Breast epithelium (tissue), 4 donors: Measurements from ENCODE around the gene SPOPL. TPM values are rescaled to one million over a fixed set of nuclear protein-coding genes. Genes with fewer than 3 reads are reported as not detected.
A peak's percentile ranks its signal among the peaks of the same experiment; 100 is the strongest.

Experiments used
- DNase-seq, 2 donors: peaks; one replicate each; pipeline ENCODE4 v3.0.0-alpha.2; 2019; ENCODE audit warnings: low spot score in 2 of 2
- H3K27ac ChIP-seq, 2 donors: fragments of 200-600 bp; sonication (generic) in 1 of 2; one replicate each; pipeline ENCODE4 v1.5.1; 2016 to 2019; ENCODE audit warnings: mild to moderate bottlenecking in 1 of 2
- H3K27me3 ChIP-seq, 2 donors: fragments of 200-600 bp; sonication (generic) in 1 of 2; one replicate each; pipeline versions ENCODE4 v1.5.1 to v1.6.0; 2017 to 2019; ENCODE audit warnings: control low read depth in 1 of 2, mild to moderate bottlenecking in 1 of 2
- H3K36me3 ChIP-seq: fragments of 200-600 bp; one replicate; pipeline ENCODE4 v1.5.1; 2019
- H3K4me1 ChIP-seq, 2 donors: fragments of 200-600 bp; sonication (generic); one replicate each; pipeline ENCODE4 v1.5.1; 2016 to 2019; ENCODE audit warnings: control low read depth in 1 of 2
- H3K4me3 ChIP-seq, 3 donors: fragments of 200-600 bp; sonication (generic); 1 replicate in 2 of 3; 2 replicates in 1 of 3; pipeline ENCODE4 v1.5.1; 2016 to 2019; ENCODE audit warnings: mild to moderate bottlenecking in 3 of 3, moderate library complexity in 2 of 3
- H3K9me3 ChIP-seq, 2 donors: fragments of 200-600 bp; sonication (generic) in 1 of 2; one replicate each; pipeline ENCODE4 v1.5.1; 2016 to 2019; ENCODE audit warnings: control low read depth in 1 of 2
- CTCF ChIP-seq, 3 donors: fragments of 450-650 bp; IDR thresholded peaks; one replicate each; pipeline ENCODE4 v1.5.1; 2016 to 2017; ENCODE audit warnings: antibody characterized with exemption in 3 of 3, mild to moderate bottlenecking in 3 of 3, moderate library complexity in 3 of 3
- POLR2A ChIP-seq: fragments of 450-650 bp; IDR thresholded peaks from one replicate; pipeline ENCODE4 v1.6.1; 2016; ENCODE audit warnings: antibody characterized with exemption, mild to moderate bottlenecking, moderate library complexity
- POLR2AphosphoS5 ChIP-seq, 3 donors: sonication (generic); formaldehyde crosslinking; IDR thresholded peaks; one replicate each; pipeline ENCODE4 v1.6.1; 2017; ENCODE audit warnings: antibody characterized with exemption in 3 of 3
- intact Hi-C: fragments of 100-400 bp; cut with DNase I; formaldehyde crosslinking; loops from one replicate; pipeline ENCODE4 v1.15.1; 2023; ENCODE audit warnings: low total_unique reads
- total RNA-seq, 3 donors: library from RNA; depleted of rRNA; stranded (reverse); fragments of >200 nt; gene quantifications; one replicate each; pipeline ENCODE4 v1.1.0, GENCODE V29; 2016

The SPOPL gene
- total RNA-seq, 3 donors from 2014 or later = 25.3 to 71.4 (median 49.2) TPM

- Histone ChIP-seq H3K27me3 (no peaks in the 10 kb centered on the region), H3K4me1 (no peaks in the 10 kb centered on the region), H3K4me3 (no peak overlapping the region), H3K27ac (no peak overlapping the region), H3K36me3 (no peaks in the 10 kb centered on the region), H3K9me3 (no peaks in the 10 kb centered on the region)
- TF ChIP-seq POLR2A (no peak), CTCF (IDR thresholded peaks at IDR 0.05) (no peak), POLR2AphosphoS5 (IDR thresholded peaks at IDR 0.05) (no peak)
- intact Hi-C loops = no loop called here
- no peak for DNase-seq
These were observed 15.0 kb upstream of the SPOPL start for GRCh38 chr2:138486363-138487198.

- H3K4me1 ChIP-seq = no peaks in the 10 kb centered on the region
- intact Hi-C loops = no loop called here
- no peaks in the 10 kb centered on the region for H3K27me3 ChIP-seq
- DNase-seq = no peak
- H3K4me3 ChIP-seq = no peak overlapping the region
- no peaks in the 10 kb centered on the region for H3K9me3 ChIP-seq
- H3K36me3 ChIP-seq = no peaks in the 10 kb centered on the region
- TF ChIP-seq CTCF (IDR thresholded peaks at IDR 0.05) = no peak
- TF ChIP-seq POLR2A = no peak
- TF ChIP-seq POLR2AphosphoS5 (IDR thresholded peaks at IDR 0.05) = no peak
- H3K27ac ChIP-seq = peak overlapping the region in 1 of 2 donors; percentile 42
These were observed 10.7 kb upstream of the SPOPL start for GRCh38 chr2:138490673-138491494.

GRCh38 chr2:138491495-138491862, 10.1 kb upstream of the SPOPL start:
- no peak for DNase-seq
- H3K4me3 ChIP-seq = no peak overlapping the region
- intact Hi-C loops = no loop called here
- H3K9me3 ChIP-seq = no peaks in the 10 kb centered on the region
- no peaks in the 10 kb centered on the region for H3K36me3 ChIP-seq
- TF ChIP-seq CTCF (IDR thresholded peaks at IDR 0.05) (no peak), POLR2A (no peak)
- no peaks in the 10 kb centered on the region for H3K4me1 ChIP-seq
- peak overlapping the region in 1 of 2 donors; percentile 23 for H3K27ac ChIP-seq
- no peaks in the 10 kb centered on the region for H3K27me3 ChIP-seq

GRCh38 chr2:138492160-138492559, 9.4 kb upstream of the SPOPL start:
- H3K36me3 ChIP-seq = no peaks in the 10 kb centered on the region
- no peaks in the 10 kb centered on the region for H3K4me1 ChIP-seq
- TF ChIP-seq POLR2AphosphoS5 (IDR thresholded peaks at IDR 0.05) = no peak
- no peak for TF ChIP-seq POLR2A
- no peak for TF ChIP-seq CTCF (IDR thresholded peaks at IDR 0.05)
- H3K27ac ChIP-seq = peak overlapping the region in 1 of 2 donors; percentile 25
- H3K9me3 ChIP-seq = no peaks in the 10 kb centered on the region
- no peak overlapping the region for H3K4me3 ChIP-seq
- no peaks in the 10 kb centered on the region for H3K27me3 ChIP-seq
- intact Hi-C loops = no loop called here
- no peak for DNase-seq

- TF ChIP-seq POLR2AphosphoS5 (IDR thresholded peaks at IDR 0.05) (no peak), CTCF (IDR thresholded peaks at IDR 0.05) (no peak), POLR2A (no peak)
- no peak for DNase-seq
- intact Hi-C loops = no loop called here
- Histone ChIP-seq H3K36me3 (no peaks in the 10 kb centered on the region), H3K9me3 (no peaks in the 10 kb centered on the region), H3K4me3 (no peak overlapping the region), H3K27me3 (no peaks in the 10 kb centered on the region), H3K4me1 (no peaks in the 10 kb centered on the region), H3K27ac (peak overlapping the region; percentile 41 to 55)
These were observed 8.2 kb upstream of the SPOPL start for GRCh38 chr2:138493334-138493733.
